ENCODE results near the gene DYRK1A.
"Not testable (repeated sequence)": the region's sequence is repeated elsewhere in the genome, so short reads cannot be mapped to it uniquely, and the experiment has no call there.

Gene DYRK1A

GRCh38 chr21:37484535-37485474 lies 118.2 kb downstream of the DYRK1A start:
- no peak for DNase-seq (ENCODE audit: low read depth)

- no peak for DNase-seq (ENCODE audit: low read depth)
Observed at GRCh38 chr21:37489553-37489952, 123.0 kb downstream of the DYRK1A start.

- DNase-seq (ENCODE audit: low read depth): no peak
Observed at GRCh38 chr21:37490084-37490483, 123.5 kb downstream of the DYRK1A start.

- no peak for DNase-seq (ENCODE audit: low read depth)
Observed at GRCh38 chr21:37496972-37497371, 130.4 kb downstream of the DYRK1A start.

GRCh38 chr21:37498664-37499063 lies 132.1 kb downstream of the DYRK1A start:
- no peak for DNase-seq (ENCODE audit: low read depth)

- DNase-seq (ENCODE audit: low read depth): no peak
Observed at GRCh38 chr21:37502947-37503346, 136.4 kb downstream of the DYRK1A start.

GRCh38 chr21:37503848-37504467 lies 137.4 kb downstream of the DYRK1A start:
- DNase-seq (ENCODE audit: low read depth): no peak

- DNase-seq (ENCODE audit: low read depth): no peak
Observed at GRCh38 chr21:37505963-37506362, 139.4 kb downstream of the DYRK1A start.

- DNase-seq (ENCODE audit: low read depth): no peak
Observed at GRCh38 chr21:37507716-37508115, 141.1 kb downstream of the DYRK1A start.

GRCh38 chr21:37508341-37508740 lies 141.8 kb downstream of the DYRK1A start:
- DNase-seq (ENCODE audit: low read depth): no peak

GRCh38 chr21:37509802-37510393 lies 143.3 kb downstream of the DYRK1A start:
- no peak for DNase-seq (ENCODE audit: low read depth)

- no peak for DNase-seq (ENCODE audit: low read depth)
Observed at GRCh38 chr21:37511848-37512247, 145.3 kb downstream of the DYRK1A start.

- no peak for DNase-seq (ENCODE audit: low read depth)
Observed at GRCh38 chr21:37513383-37513782, 146.8 kb downstream of the DYRK1A start.

- DNase-seq (ENCODE audit: low read depth): no peak
Observed at GRCh38 chr21:37514038-37514667, 147.6 kb downstream of the DYRK1A start.

GRCh38 chr21:37516998-37517397 lies 150.4 kb downstream of the DYRK1A start:
- no peak for DNase-seq (ENCODE audit: low read depth)

- no peak for DNase-seq (ENCODE audit: low read depth)
Observed at GRCh38 chr21:37520801-37521200, 154.2 kb downstream of the DYRK1A start.

GRCh38 chr21:37521658-37522057 lies 155.1 kb downstream of the DYRK1A start:
- no peak for DNase-seq (ENCODE audit: low read depth)

- DNase-seq (ENCODE audit: low read depth): no peak
Observed at GRCh38 chr21:37522641-37523295, 156.2 kb downstream of the DYRK1A start.

- not testable (repeated sequence) for DNase-seq (ENCODE audit: low read depth)
Observed at GRCh38 chr21:37524944-37525343, 158.4 kb downstream of the DYRK1A start.

- DNase-seq (ENCODE audit: low read depth): no peak
Observed at GRCh38 chr21:37525810-37526209, 159.2 kb downstream of the DYRK1A start.

- DNase-seq (ENCODE audit: low read depth): no peak
Observed at GRCh38 chr21:37527103-37527502, 160.5 kb downstream of the DYRK1A start.

- no peak for DNase-seq (ENCODE audit: low read depth)
Observed at GRCh38 chr21:37527716-37528115, 161.1 kb downstream of the DYRK1A start.
